ENCODE measurements around the gene CYGB.

- no peak for TF ChIP-seq JUND (IDR thresholded peaks at IDR 0.05)
- no peak for TF ChIP-seq SMC3 (IDR thresholded peaks at IDR 0.05; ENCODE audit: low read depth, low read length)
- TF ChIP-seq CTCF (IDR thresholded peaks at IDR 0.05), result no peak
- TF ChIP-seq SIN3A (IDR thresholded peaks at IDR 0.05; ENCODE audit: borderline replicate concordance, low read depth, low read length), result no peak
- TF ChIP-seq RXRA (IDR thresholded peaks at IDR 0.05; ENCODE audit: borderline replicate concordance, low read depth), result no peak
- TF ChIP-seq REST (IDR thresholded peaks at IDR 0.05; ENCODE audit: low read depth, low read length), result no peak
- no peak for TF ChIP-seq PBX3 (IDR thresholded peaks at IDR 0.05)
These were observed 36.7 kb upstream of the CYGB start for GRCh38 chr17:76574166-76574565.

All from SK-N-SH (cell line).